Keratinocyte (primary cell): ENCODE measurements around the gene PHRF1. TPM values are rescaled to one million over a fixed set of nuclear protein-coding genes. Genes with fewer than 3 reads are reported as not detected.

Experiments
- DNase-seq: peaks from one replicate; pipeline ENCODE4 v3.0.0-alpha.2; 2011; ENCODE audit warnings: low read depth, missing footprints, low spot score
- FAIRE-seq: peaks from 2 replicates; lab custom pipeline; 2011; peaks lifted over from hg19 to GRCh38; lab: Jason Lieb, UNC
- H2AFZ ChIP-seq: 2 replicates; pipeline ENCODE4 v1.6.0; 2012; ENCODE audit warnings: low read length, control low read depth, inconsistent platforms; ENCODE audit not compliant: control insufficient read depth
- H3K27ac ChIP-seq: 2 replicates; pipeline ENCODE4 v1.5.1; 2011; ENCODE audit warnings: low read length; ENCODE audit not compliant: control insufficient read depth, insufficient read depth
- H3K27me3 ChIP-seq: 3 replicates; pipeline ENCODE4 v1.6.0; 2011; ENCODE audit warnings: low read length; ENCODE audit not compliant: control insufficient read depth, insufficient read depth; ENCODE audit errors: extremely low read depth
- H3K36me3 ChIP-seq, 2 experiments: 2 replicates in 1 of 2; 3 replicates in 1 of 2; pipeline ENCODE4 v1.5.1; 2011; ENCODE audit warnings: low read length in 2 of 2, mild to moderate bottlenecking in 1 of 2; ENCODE audit not compliant: control insufficient read depth in 2 of 2, insufficient read depth in 2 of 2; ENCODE audit errors: extremely low read depth in 1 of 2
- H3K4me1 ChIP-seq: 3 replicates; pipeline ENCODE4 v1.5.1; 2011; ENCODE audit warnings: low read length; ENCODE audit not compliant: control insufficient read depth, insufficient read depth; ENCODE audit errors: extremely low read depth
- H3K4me2 ChIP-seq: 3 replicates; pipeline ENCODE4 v1.6.0; 2011; ENCODE audit warnings: low read depth, low read length; ENCODE audit not compliant: control insufficient read depth, insufficient read depth; ENCODE audit errors: extremely low read depth
- H3K4me3 ChIP-seq, 3 experiments: fragments of 200-600 bp in 1 of 3; sonication (generic) in 1 of 3; 2 replicates in 2 of 3; 3 replicates in 1 of 3; pipeline ENCODE4 v1.5.1; 2011 to 2016; ENCODE audit warnings: low read length in 3 of 3, mild to moderate bottlenecking in 3 of 3, control low read depth in 2 of 3, inconsistent platforms in 1 of 3, low read depth in 1 of 3, mixed read lengths in 1 of 3, mixed run types in 1 of 3, moderate library complexity in 1 of 3; ENCODE audit not compliant: control insufficient read depth in 2 of 3, insufficient read depth in 2 of 3; ENCODE audit errors: extremely low read depth in 1 of 3
- H3K79me2 ChIP-seq: 2 replicates; pipeline ENCODE4 v1.6.0; 2012; ENCODE audit warnings: low read length; ENCODE audit not compliant: control insufficient read depth, insufficient read depth
- H3K9ac ChIP-seq: 3 replicates; pipeline ENCODE4 v1.6.0; 2011; ENCODE audit warnings: low read length; ENCODE audit not compliant: control insufficient read depth, insufficient read depth; ENCODE audit errors: extremely low read depth
- H3K9me1 ChIP-seq: 3 replicates; pipeline ENCODE4 v1.6.0; 2011; ENCODE audit warnings: low read length; ENCODE audit not compliant: control insufficient read depth, insufficient read depth; ENCODE audit errors: extremely low read depth
- H3K9me3 ChIP-seq: 2 replicates; pipeline ENCODE4 v1.5.1; 2012; ENCODE audit warnings: low read depth, low read length; ENCODE audit not compliant: control insufficient read depth
- H4K20me1 ChIP-seq: 3 replicates; pipeline ENCODE4 v1.6.0; 2011; ENCODE audit warnings: low read length; ENCODE audit not compliant: control insufficient read depth, insufficient read depth; ENCODE audit errors: extremely low read depth
- EZH2 ChIP-seq: IDR thresholded peaks from one replicate; pipeline ENCODE4 v1.6.1; 2012; ENCODE audit warnings: inconsistent platforms, mild to moderate bottlenecking, low read length, moderate library complexity
- dilution Hi-C: fragments of 300-500 bp; cut with MboI; formaldehyde crosslinking; loops from one replicate; pipeline ENCODE4 v1.7.0; 2020; ENCODE audit warnings: low sequenced_read_pairs; ENCODE audit not compliant: extremely low pct_ligation_motif_present
- polyA plus RNA-seq, 5 experiments: library from polyadenylated mRNA; depleted of rRNA in 3 of 5; stranded (reverse) in 3 of 5; stranded (forward) in 1 of 5; unstranded in 1 of 5; fragments of >200 nt; gene quantifications; 1 replicate in 1 of 5; 2 replicates in 3 of 5; 3 replicates in 1 of 5; pipeline versions ENCODE4 v1.2.1 to v1.2.3, GENCODE V29; 2011 to 2012; ENCODE audit warnings: missing spikeins in 2 of 5, low read depth in 1 of 5, low replicate concordance in 1 of 5
- TF ChIP-seq, protein P1 (sequence below), 3 experiments: IDR thresholded peaks in 1 of 3; conservative IDR thresholded peaks in 1 of 3; optimal IDR thresholded peaks in 1 of 3; 2 replicates in 2 of 3; 3 replicates in 1 of 3; pipeline versions ENCODE3 to v1.5.1; 2011; ENCODE audit warnings: low read length in 3 of 3, mild to moderate bottlenecking in 3 of 3, moderate library complexity in 2 of 3, control low read depth in 1 of 3, inconsistent platforms in 1 of 3; ENCODE audit not compliant: insufficient read depth in 2 of 3; ENCODE audit errors: extremely low read depth in 1 of 3

Gene PHRF1
- polyA plus RNA-seq, 1 donor (not counting 4 experiments of a cell fraction or from before 2014, with no cell fraction given) = 10.7 TPM

DNA sequence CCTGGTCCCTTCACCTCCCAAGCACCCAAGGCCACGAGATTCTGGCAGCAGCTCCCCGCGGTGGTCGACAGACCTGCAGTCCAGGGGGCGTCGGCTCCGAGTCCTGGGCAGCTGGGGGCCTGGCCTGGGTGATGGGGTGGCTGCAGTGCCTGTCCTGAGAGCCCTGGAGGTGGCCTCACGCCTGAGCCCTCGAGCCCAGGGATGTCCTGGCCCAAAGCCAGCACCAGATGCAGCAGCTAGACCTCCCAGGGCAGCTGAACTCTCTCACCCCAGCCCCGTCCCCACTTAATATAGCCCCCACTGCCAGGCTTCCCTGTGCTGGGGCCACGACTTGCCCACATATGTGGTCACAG is 22.3 kb upstream of the PHRF1 start:
- no peaks in the 10 kb centered on the region for H3K9me3 ChIP-seq
- H3K4me2 ChIP-seq = no peak overlapping the region
- no peak overlapping the region for H3K4me3 ChIP-seq
- H4K20me1 ChIP-seq = no peaks in the 10 kb centered on the region
- no peak overlapping the region for H3K9ac ChIP-seq
- peaks cover 31% of the 10 kb centered on the region for H3K27me3 ChIP-seq
- no peaks in the 10 kb centered on the region for H3K36me3 ChIP-seq
- DNase-seq = no peak
- H2AFZ ChIP-seq = no peak overlapping the region
- TF ChIP-seq, protein P1, sequence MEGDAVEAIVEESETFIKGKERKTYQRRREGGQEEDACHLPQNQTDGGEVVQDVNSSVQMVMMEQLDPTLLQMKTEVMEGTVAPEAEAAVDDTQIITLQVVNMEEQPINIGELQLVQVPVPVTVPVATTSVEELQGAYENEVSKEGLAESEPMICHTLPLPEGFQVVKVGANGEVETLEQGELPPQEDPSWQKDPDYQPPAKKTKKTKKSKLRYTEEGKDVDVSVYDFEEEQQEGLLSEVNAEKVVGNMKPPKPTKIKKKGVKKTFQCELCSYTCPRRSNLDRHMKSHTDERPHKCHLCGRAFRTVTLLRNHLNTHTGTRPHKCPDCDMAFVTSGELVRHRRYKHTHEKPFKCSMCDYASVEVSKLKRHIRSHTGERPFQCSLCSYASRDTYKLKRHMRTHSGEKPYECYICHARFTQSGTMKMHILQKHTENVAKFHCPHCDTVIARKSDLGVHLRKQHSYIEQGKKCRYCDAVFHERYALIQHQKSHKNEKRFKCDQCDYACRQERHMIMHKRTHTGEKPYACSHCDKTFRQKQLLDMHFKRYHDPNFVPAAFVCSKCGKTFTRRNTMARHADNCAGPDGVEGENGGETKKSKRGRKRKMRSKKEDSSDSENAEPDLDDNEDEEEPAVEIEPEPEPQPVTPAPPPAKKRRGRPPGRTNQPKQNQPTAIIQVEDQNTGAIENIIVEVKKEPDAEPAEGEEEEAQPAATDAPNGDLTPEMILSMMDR (optimal IDR thresholded peaks at IDR 0.05 in 1 of 3, IDR thresholded peaks at IDR 0.05 in 1 of 3, conservative IDR thresholded peaks at IDR 0.05 in 1 of 3; ENCODE audit: extremely low read depth in 1 of 3, insufficient read depth in 2 of 3, low read length in 3 of 3) = no peak
- TF ChIP-seq EZH2 = no peak
- H3K79me2 ChIP-seq = no peaks in the 10 kb centered on the region
- no peaks in the 10 kb centered on the region for H3K9me1 ChIP-seq
- FAIRE-seq = no peak
- H3K4me1 ChIP-seq = no peaks in the 10 kb centered on the region
- dilution Hi-C loops = no loop called here
- no peak overlapping the region for H3K27ac ChIP-seq

DNA sequence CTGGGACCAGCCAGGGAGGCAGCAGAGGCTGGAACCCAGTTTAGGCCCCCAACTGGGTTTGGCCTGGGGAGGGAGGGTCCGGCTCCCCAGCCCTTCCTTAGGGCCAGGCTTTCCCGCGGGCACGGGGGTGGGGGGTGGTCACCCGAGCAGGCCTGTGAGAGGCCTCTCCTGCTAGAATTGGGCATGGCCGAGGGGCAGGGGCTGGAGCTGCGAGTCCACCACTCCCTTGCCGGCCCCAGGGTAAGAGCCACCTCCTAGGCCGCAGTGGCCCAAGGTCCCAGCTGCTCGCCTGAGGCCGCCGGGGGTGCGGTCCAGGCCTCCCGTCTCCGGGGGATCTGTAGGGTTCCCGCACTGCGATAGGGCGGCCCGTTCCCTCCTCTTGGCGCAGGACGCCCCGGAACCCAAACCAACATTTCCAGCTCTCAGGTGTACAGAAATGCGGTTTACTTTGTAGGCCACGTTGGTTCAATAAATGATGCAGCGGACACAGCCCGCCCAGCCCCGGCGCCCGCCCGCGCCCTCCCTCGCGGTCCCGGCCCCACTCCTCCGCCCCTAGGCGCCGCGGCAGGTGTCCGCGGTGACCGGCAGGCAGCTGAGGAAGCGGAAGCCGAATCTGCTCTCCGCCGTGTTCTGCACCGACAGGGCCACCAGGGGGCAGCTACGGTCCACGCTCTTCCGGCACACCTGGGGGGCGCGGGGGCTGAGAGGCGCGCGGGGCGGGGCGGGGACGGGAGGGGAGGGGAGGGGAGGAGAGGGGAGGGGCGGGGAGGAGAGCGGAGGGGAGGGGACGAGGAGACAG is 21.6 kb upstream of the PHRF1 start:
- H2AFZ ChIP-seq = no peak overlapping the region
- TF ChIP-seq, protein P1 (optimal IDR thresholded peaks at IDR 0.05 in 1 of 3, IDR thresholded peaks at IDR 0.05 in 1 of 3, conservative IDR thresholded peaks at IDR 0.05 in 1 of 3; ENCODE audit: extremely low read depth in 1 of 3, insufficient read depth in 2 of 3, low read length in 3 of 3) = peak; percentile 15 to 91 (median 64)
- no peak for TF ChIP-seq EZH2
- peak overlapping the region; percentile 45 for H3K4me2 ChIP-seq
- no peaks in the 10 kb centered on the region for H3K79me2 ChIP-seq
- no peaks in the 10 kb centered on the region for H3K36me3 ChIP-seq
- H3K9me3 ChIP-seq = no peaks in the 10 kb centered on the region
- H3K27me3 ChIP-seq = peaks cover 31% of the 10 kb centered on the region
- no peak overlapping the region for H3K9ac ChIP-seq
- dilution Hi-C loops = no loop called here
- no peak for DNase-seq
- peaks cover 2% of the 10 kb centered on the region for H3K4me1 ChIP-seq
- H3K4me3 ChIP-seq = peak overlapping the region in 1 of 3 experiments; percentile 35
- no peak for FAIRE-seq
- no peak overlapping the region for H3K27ac ChIP-seq
- no peaks in the 10 kb centered on the region for H3K9me1 ChIP-seq
- no peaks in the 10 kb centered on the region for H4K20me1 ChIP-seq
